ENCODE measurements around the gene NAALADL2. TPM values are rescaled to one million over a fixed set of nuclear protein-coding genes. Genes with fewer than 3 reads are reported as not detected.
A peak's percentile ranks its signal among the peaks of the same experiment; 100 is the strongest.

Gene NAALADL2
- total and polyA plus RNA-seq, 2 experiments from 2014 or later = 3.4 to 15.3 TPM

- Histone ChIP-seq H3K79me2 (no peaks in the 10 kb centered on the region), H3K4me2 (no peak overlapping the region), H3K4me3 (no peak overlapping the region), H3K9me2 (replicated peaks; ENCODE audit: insufficient read depth) (no peaks in the 10 kb centered on the region), H4K20me1 (ENCODE audit: insufficient read depth, poor library complexity, severe bottlenecking) (no peaks in the 10 kb centered on the region), H3K4me1 (ENCODE audit: insufficient read depth) (no peaks in the 10 kb centered on the region), H3K36me3 (replicated peaks; ENCODE audit: insufficient read depth, low read depth) (no peaks in the 10 kb centered on the region), H2AFZ (no peak overlapping the region), H3K27me3 (no peaks in the 10 kb centered on the region), H3K27ac (peak overlapping the region; percentile 31), H3K9me3 (ENCODE audit: low read depth) (no peaks in the 10 kb centered on the region)
- TF ChIP-seq EZH2phosphoT487 (IDR thresholded peaks at IDR 0.05; ENCODE audit: low read depth, severe bottlenecking, unreplicated experiment) = no peak
- TF ChIP-seq EZH2 (IDR thresholded peaks at IDR 0.05; ENCODE audit: borderline replicate concordance) = no peak
- TF ChIP-seq, protein P1, sequence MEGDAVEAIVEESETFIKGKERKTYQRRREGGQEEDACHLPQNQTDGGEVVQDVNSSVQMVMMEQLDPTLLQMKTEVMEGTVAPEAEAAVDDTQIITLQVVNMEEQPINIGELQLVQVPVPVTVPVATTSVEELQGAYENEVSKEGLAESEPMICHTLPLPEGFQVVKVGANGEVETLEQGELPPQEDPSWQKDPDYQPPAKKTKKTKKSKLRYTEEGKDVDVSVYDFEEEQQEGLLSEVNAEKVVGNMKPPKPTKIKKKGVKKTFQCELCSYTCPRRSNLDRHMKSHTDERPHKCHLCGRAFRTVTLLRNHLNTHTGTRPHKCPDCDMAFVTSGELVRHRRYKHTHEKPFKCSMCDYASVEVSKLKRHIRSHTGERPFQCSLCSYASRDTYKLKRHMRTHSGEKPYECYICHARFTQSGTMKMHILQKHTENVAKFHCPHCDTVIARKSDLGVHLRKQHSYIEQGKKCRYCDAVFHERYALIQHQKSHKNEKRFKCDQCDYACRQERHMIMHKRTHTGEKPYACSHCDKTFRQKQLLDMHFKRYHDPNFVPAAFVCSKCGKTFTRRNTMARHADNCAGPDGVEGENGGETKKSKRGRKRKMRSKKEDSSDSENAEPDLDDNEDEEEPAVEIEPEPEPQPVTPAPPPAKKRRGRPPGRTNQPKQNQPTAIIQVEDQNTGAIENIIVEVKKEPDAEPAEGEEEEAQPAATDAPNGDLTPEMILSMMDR (IDR thresholded peaks at IDR 0.05; ENCODE audit: poor library complexity) = no peak
- no peak for DNase-seq (ENCODE audit: low spot score)
- WGBS (ENCODE audit: low lambda C conversion rate, missing lambda C conversion rate) = 70% methylated on average over 5 of the region's 5 CpGs
These were observed 540.2 kb downstream of the NAALADL2 start for GRCh38 chr3:175399156-175399840.

- no peak for DNase-seq (ENCODE audit: low spot score)
- Histone ChIP-seq H3K4me1 (ENCODE audit: insufficient read depth) (no peaks in the 10 kb centered on the region), H3K27me3 (no peaks in the 10 kb centered on the region), H3K79me2 (no peaks in the 10 kb centered on the region), H3K36me3 (replicated peaks; ENCODE audit: insufficient read depth, low read depth) (no peaks in the 10 kb centered on the region), H3K9me2 (replicated peaks; ENCODE audit: insufficient read depth) (no peaks in the 10 kb centered on the region), H2AFZ (no peak overlapping the region), H3K4me3 (no peak overlapping the region), H4K20me1 (ENCODE audit: insufficient read depth, poor library complexity, severe bottlenecking) (no peaks in the 10 kb centered on the region), H3K4me2 (no peak overlapping the region), H3K27ac (no peak overlapping the region), H3K9me3 (ENCODE audit: low read depth) (no peaks in the 10 kb centered on the region)
- TF ChIP-seq EZH2 (IDR thresholded peaks at IDR 0.05; ENCODE audit: borderline replicate concordance) = no peak
- TF ChIP-seq EZH2phosphoT487 (IDR thresholded peaks at IDR 0.05; ENCODE audit: low read depth, severe bottlenecking, unreplicated experiment) = no peak
- TF ChIP-seq, protein P1 (IDR thresholded peaks at IDR 0.05; ENCODE audit: poor library complexity) = no peak
- WGBS (ENCODE audit: low lambda C conversion rate, missing lambda C conversion rate) = 95% methylated on average over 1 of the region's 1 CpG
These were observed 544.9 kb downstream of the NAALADL2 start for GRCh38 chr3:175404027-175404426.

- Histone ChIP-seq H2AFZ (no peak overlapping the region), H3K4me3 (no peak overlapping the region), H4K20me1 (ENCODE audit: insufficient read depth, poor library complexity, severe bottlenecking) (no peaks in the 10 kb centered on the region), H3K27ac (no peak overlapping the region), H3K79me2 (no peaks in the 10 kb centered on the region), H3K4me2 (no peak overlapping the region), H3K9me3 (ENCODE audit: low read depth) (no peaks in the 10 kb centered on the region), H3K9me2 (replicated peaks; ENCODE audit: insufficient read depth) (no peaks in the 10 kb centered on the region), H3K36me3 (replicated peaks; ENCODE audit: insufficient read depth, low read depth) (no peaks in the 10 kb centered on the region), H3K27me3 (no peaks in the 10 kb centered on the region), H3K4me1 (ENCODE audit: insufficient read depth) (no peaks in the 10 kb centered on the region)
- no peak for TF ChIP-seq EZH2 (IDR thresholded peaks at IDR 0.05; ENCODE audit: borderline replicate concordance)
- TF ChIP-seq, protein P1 (IDR thresholded peaks at IDR 0.05; ENCODE audit: poor library complexity) = no peak
- TF ChIP-seq EZH2phosphoT487 (IDR thresholded peaks at IDR 0.05; ENCODE audit: low read depth, severe bottlenecking, unreplicated experiment) = no peak
- WGBS (ENCODE audit: low lambda C conversion rate, missing lambda C conversion rate) = 97% methylated on average over 1 of the region's 1 CpG
- DNase-seq (ENCODE audit: low spot score) = no peak
These were observed 545.5 kb downstream of the NAALADL2 start for GRCh38 chr3:175404621-175405020.

Data from hepatocyte (in vitro differentiated cells).